OCI-LY1 (cell line): ENCODE results near the gene MLLT3.

Experiments
- H2AFZ ChIP-seq: fragments of 200-600 bp; sonication (generic), shearing (Covaris generic); 2 replicates; pipeline ENCODE4 v1.6.0; 2014; ENCODE audit warnings: antibody characterized with exemption, mild to moderate bottlenecking, low read length
- H3F3A ChIP-seq: fragments of 200-600 bp; sonication (generic), shearing (Covaris generic); 2 replicates; pipeline ENCODE4 v1.6.0; 2014; ENCODE audit warnings: mild to moderate bottlenecking, antibody characterized with exemption, low read length, moderate library complexity; ENCODE audit not compliant: insufficient read depth
- H3K27ac ChIP-seq: fragments of 200-600 bp; sonication (generic); 2 replicates; pipeline ENCODE4 v1.5.1; 2014; ENCODE audit warnings: low read length, mixed run types, mild to moderate bottlenecking, low read depth; ENCODE audit not compliant: poor library complexity, severe bottlenecking
- H3K27me3 ChIP-seq: fragments of 200-600 bp; sonication (generic); 2 replicates; pipeline ENCODE4 v1.6.0; 2014; ENCODE audit warnings: antibody characterized with exemption, mild to moderate bottlenecking, low read length, moderate library complexity; ENCODE audit not compliant: insufficient read depth
- H3K36me3 ChIP-seq: fragments of 200-600 bp; sonication (generic); 2 replicates; pipeline ENCODE4 v1.6.1; 2014; ENCODE audit warnings: mild to moderate bottlenecking, antibody characterized with exemption, low read length, moderate library complexity, mixed read lengths; ENCODE audit not compliant: insufficient read depth
- H3K4me1 ChIP-seq: fragments of 200-600 bp; sonication (generic); 2 replicates; pipeline ENCODE4 v1.5.1; 2014; ENCODE audit warnings: mild to moderate bottlenecking, low read length, moderate library complexity; ENCODE audit not compliant: insufficient read depth, severe bottlenecking
- H3K4me2 ChIP-seq: fragments of 200-600 bp; sonication (generic), shearing (Covaris generic); 2 replicates; pipeline ENCODE4 v1.6.1; 2014; ENCODE audit warnings: low read length
- H3K4me3 ChIP-seq: fragments of 200-600 bp; sonication (generic); 2 replicates; pipeline ENCODE4 v1.5.1; 2014; ENCODE audit warnings: low read length, low read depth, mild to moderate bottlenecking, mixed read lengths; ENCODE audit not compliant: poor library complexity, severe bottlenecking
- H3K79me2 ChIP-seq: fragments of 200-600 bp; shearing (Covaris generic); 2 replicates; pipeline ENCODE4 v1.6.1; 2016; ENCODE audit warnings: mixed run types, low read length, mixed read lengths; ENCODE audit not compliant: insufficient read depth
- H3K9ac ChIP-seq: fragments of 200-600 bp; sonication (generic), shearing (Covaris generic); 2 replicates; pipeline ENCODE4 v1.6.1; 2014; ENCODE audit warnings: mild to moderate bottlenecking, low read length, mixed read lengths
- H3K9me2 ChIP-seq: fragments of 200-600 bp; sonication (generic), shearing (Covaris generic); 2 replicates; pipeline ENCODE4 v1.6.1; 2014; ENCODE audit warnings: low read depth, mild to moderate bottlenecking, low read length, mixed read lengths
- H3K9me3 ChIP-seq: fragments of 200-600 bp; shearing (Covaris generic); 2 replicates; pipeline ENCODE4 v1.6.1; 2014; ENCODE audit warnings: low read length, mixed read lengths
- H4K20me1 ChIP-seq: fragments of 200-600 bp; sonication (generic), shearing (Covaris generic); 2 replicates; pipeline ENCODE4 v1.6.0; 2016; ENCODE audit warnings: mild to moderate bottlenecking, low read length; ENCODE audit not compliant: insufficient read depth
- CTCF ChIP-seq: fragments of 200-600 bp; sonication (generic), shearing (Covaris generic); IDR thresholded peaks from 2 replicates; pipeline ENCODE4 v1.5.1; 2017; ENCODE audit warnings: mild to moderate bottlenecking, antibody characterized with exemption, low read length, moderate library complexity, mixed read lengths
- EZH2 ChIP-seq: fragments of 200-600 bp; sonication (generic), shearing (Covaris generic); IDR thresholded peaks from 2 replicates; pipeline ENCODE4 v1.8.0; 2017; ENCODE audit warnings: borderline replicate concordance, mixed run types, mild to moderate bottlenecking, antibody characterized with exemption, low read length, moderate library complexity, mixed read lengths

Gene MLLT3

GRCh38 chr9:20322212-20322611 lies 300.1 kb downstream of the MLLT3 start:
- no peaks in the 10 kb centered on the region for H3K9me3 ChIP-seq
- H2AFZ ChIP-seq, result no peak overlapping the region
- H3K9ac ChIP-seq, result no peak overlapping the region
- TF ChIP-seq CTCF, result no peak
- TF ChIP-seq EZH2, result no peak
- H3F3A ChIP-seq, result no peaks in the 10 kb centered on the region
- no peaks in the 10 kb centered on the region for H3K9me2 ChIP-seq
- no peaks in the 10 kb centered on the region for H3K27me3 ChIP-seq
- no peaks in the 10 kb centered on the region for H3K4me1 ChIP-seq
- no peak overlapping the region for H3K4me2 ChIP-seq
- no peaks in the 10 kb centered on the region for H4K20me1 ChIP-seq
- H3K79me2 ChIP-seq, result no peaks in the 10 kb centered on the region
- no peaks in the 10 kb centered on the region for H3K36me3 ChIP-seq
- H3K4me3 ChIP-seq, result no peak overlapping the region
- H3K27ac ChIP-seq, result no peak overlapping the region

- no peak overlapping the region for H3K9ac ChIP-seq
- H3K27me3 ChIP-seq, result no peaks in the 10 kb centered on the region
- no peak overlapping the region for H2AFZ ChIP-seq
- no peaks in the 10 kb centered on the region for H3K9me3 ChIP-seq
- no peaks in the 10 kb centered on the region for H3K4me1 ChIP-seq
- no peak overlapping the region for H3K27ac ChIP-seq
- H4K20me1 ChIP-seq, result no peaks in the 10 kb centered on the region
- H3K36me3 ChIP-seq, result no peaks in the 10 kb centered on the region
- H3K4me2 ChIP-seq, result no peak overlapping the region
- no peaks in the 10 kb centered on the region for H3K79me2 ChIP-seq
- TF ChIP-seq EZH2 (no peak), CTCF (no peak)
- H3K4me3 ChIP-seq, result no peak overlapping the region
- H3K9me2 ChIP-seq, result no peaks in the 10 kb centered on the region
- no peaks in the 10 kb centered on the region for H3F3A ChIP-seq
Measured at GRCh38 chr9:20321423-20322082, 300.7 kb downstream of the MLLT3 start.

- TF ChIP-seq EZH2, result no peak
- no peak for TF ChIP-seq CTCF
- H3K9me2 ChIP-seq, result no peaks in the 10 kb centered on the region
- no peak overlapping the region for H3K4me3 ChIP-seq
- H4K20me1 ChIP-seq, result no peaks in the 10 kb centered on the region
- H3K4me2 ChIP-seq, result no peak overlapping the region
- no peaks in the 10 kb centered on the region for H3K36me3 ChIP-seq
- no peaks in the 10 kb centered on the region for H3K79me2 ChIP-seq
- H3K9me3 ChIP-seq, result no peaks in the 10 kb centered on the region
- H3K4me1 ChIP-seq, result no peaks in the 10 kb centered on the region
- no peak overlapping the region for H3K27ac ChIP-seq
- H3F3A ChIP-seq, result no peaks in the 10 kb centered on the region
- H3K9ac ChIP-seq, result no peak overlapping the region
- no peaks in the 10 kb centered on the region for H3K27me3 ChIP-seq
- no peak overlapping the region for H2AFZ ChIP-seq
Measured at GRCh38 chr9:20320921-20321320, 301.4 kb downstream of the MLLT3 start.
